Endometrium (tissue), 2 donors: Measurements from ENCODE around the gene CST9L.
"Not testable (repeated sequence)": the region's sequence is repeated elsewhere in the genome, so short reads cannot be mapped to it uniquely, and the experiment has no call there.

ENCODE experiments used
- FAIRE-seq: peaks from 2 replicates; lab custom pipeline; 2012; peaks lifted over from hg19 to GRCh38; lab: Jason Lieb, UNC
- donor health status: control.
- donor health status: control.

The CST9L gene

GRCh38 chr20:23586735-23587525 lies 18.6 kb upstream of the CST9L start:
- FAIRE-seq, result no peak

DNA sequence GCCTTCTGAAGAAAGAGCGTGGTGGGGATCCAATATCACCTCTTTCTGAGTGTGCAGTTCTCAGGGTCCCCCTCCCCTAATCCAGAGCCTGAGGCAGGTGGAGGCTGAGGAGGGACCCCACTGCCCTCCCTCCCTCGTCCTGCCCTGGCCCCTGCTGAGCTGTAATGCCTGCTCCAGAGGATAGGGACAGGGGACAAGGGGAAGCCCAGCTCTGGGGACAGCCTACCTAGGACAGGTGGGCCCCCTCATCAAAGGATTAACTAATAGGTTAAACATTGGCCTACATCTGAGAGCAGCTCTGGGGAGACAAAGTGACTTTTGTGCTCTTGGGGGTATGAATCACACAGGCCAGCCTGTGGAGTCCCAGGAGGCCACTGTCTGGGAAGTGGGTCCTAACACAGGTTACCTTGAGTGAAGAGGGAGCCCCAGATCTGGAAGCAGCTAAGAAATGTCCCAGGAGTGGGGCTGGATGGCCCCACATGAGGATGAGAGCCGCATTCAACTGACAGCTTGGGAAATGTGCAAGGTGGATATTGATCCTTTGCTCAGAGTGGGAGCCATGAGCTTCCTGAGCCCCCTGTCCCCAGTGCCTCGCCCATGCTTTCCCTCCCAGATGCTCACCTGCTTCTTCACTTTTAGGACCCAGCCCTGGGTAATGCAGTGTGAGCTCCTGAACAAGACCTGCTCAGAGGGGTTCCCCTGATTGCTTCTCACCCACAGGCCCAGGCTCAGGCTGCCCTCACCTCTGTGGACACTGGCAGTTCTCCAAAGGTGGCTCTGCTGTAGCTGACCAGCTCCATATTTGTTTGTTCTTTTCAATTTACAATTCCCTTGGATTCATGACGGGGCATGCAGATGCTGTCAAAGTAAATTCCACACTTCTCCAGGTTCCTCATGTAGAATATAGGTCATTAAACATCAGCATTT lies 17.8 kb upstream of the CST9L start:
- no peak for FAIRE-seq

DNA sequence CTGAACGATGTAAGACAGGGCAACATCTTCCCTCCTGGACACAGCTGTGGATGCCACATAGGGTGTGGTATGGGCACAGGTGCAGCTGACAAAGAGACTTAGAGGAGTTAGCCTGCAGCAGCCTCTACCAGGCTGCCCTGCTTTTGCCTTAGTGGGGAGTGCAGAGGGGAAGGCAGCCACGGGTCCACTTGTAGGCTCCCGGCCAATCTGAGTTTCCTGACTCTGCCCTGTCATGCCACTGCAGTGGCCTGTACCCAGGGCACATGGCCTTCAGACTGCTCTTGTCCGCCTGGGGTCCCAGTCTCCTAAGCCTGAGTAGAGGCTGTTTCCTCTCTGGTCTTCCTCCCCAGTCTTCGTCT lies 17.1 kb upstream of the CST9L start:
- no peak for FAIRE-seq

DNA sequence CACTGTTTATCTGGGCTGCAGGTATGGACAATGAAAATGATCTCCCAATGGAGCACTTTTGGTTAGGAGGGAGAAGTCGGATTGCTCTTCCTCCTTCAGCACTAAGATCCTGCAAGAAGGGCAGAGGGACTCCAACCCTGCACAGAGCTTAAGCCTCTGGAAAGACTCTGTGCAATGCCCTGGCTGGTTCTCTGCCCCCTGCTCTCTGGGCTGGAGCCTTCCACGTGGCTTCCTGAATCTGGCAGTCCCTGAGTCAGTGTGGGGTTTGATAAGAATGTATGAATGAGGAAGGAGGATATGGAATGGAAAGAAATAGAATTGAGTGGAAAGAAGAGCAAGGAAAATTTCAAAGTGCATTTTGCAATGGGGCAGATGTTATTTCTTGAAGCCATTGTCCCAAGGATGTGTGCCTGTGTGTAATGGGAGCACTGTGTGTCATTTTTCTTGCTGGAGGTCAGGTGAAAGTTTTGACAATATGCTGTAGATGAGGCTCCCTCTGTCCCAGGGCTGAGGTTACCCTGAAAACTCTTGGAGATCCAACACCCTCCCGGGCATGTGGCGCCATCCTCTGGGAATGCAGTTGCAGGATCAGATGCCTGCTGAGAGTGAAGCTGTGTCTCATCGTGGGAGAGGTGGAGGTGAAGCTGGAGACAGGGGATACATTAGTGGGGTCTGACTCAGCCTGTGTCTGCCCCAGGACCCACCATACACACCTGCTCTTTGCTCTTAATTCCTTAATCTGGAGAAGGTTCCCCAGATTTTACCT lies 16.3 kb upstream of the CST9L start:
- FAIRE-seq, result no peak

DNA sequence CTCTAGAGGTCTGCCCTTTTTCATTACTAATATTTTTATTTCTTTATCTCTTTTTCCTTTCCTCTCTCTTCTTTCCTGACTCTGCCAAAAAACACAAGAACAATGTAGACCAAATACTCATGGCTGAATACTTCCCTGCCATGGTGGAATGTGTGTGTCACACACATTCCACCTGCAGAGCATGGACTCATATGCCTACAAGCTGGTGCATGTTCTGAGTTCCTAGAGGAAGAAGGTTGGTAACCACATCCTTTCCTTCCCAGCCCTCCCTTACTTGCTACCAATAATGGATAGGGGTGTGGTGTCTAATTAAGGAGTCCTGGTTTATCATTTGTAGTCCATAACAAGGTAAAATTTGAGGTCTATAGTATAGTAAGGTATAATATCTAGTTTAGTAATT lies 15.2 kb upstream of the CST9L start:
- FAIRE-seq, result no peak

DNA sequence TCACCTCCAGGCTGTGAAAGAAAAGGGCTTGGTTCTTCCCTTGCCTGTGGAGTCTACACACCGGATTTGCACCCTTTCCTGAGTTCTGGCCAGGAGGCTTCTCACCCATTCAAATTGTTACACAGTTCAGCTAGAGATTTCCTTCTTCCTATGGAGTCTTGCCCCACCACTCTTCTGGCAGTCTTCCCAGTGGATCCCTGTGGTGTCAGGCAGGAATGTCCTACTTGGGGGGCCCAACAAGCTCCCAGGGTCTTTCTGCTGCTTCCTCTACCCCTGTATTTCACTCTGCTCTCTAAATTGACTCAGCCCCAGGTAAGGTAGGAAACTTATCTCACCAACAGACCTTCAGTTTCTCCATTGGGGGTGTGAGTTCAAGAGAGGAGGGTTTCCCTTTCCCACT lies 14.0 kb upstream of the CST9L start:
- no peak for FAIRE-seq

GRCh38 chr20:23581833-23582232 lies 13.5 kb upstream of the CST9L start:
- not testable (repeated sequence) for FAIRE-seq

GRCh38 chr20:23574977-23575376 lies 6.7 kb upstream of the CST9L start:
- no peak for FAIRE-seq

GRCh38 chr20:23570178-23570760 lies 2.0 kb upstream of the CST9L start:
- FAIRE-seq, result no peak

DNA sequence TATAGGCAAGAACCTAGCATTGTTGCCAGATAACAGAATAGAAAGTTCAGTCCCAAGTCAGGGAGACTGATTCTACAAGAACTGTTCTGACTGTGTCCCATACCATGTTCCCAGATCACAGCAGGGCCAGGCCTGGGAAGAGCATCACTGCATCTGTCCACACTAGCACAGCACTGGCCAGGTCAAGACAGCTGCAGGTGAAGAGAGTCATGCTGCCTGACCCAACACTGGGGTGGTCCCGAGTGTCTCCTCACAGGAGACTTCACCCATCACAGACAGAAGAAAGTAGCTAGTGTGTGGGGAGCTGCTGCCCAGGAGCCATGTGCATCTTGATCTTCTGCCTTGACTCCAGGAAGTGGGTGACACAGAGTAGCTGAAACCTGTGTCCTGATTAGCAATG lies 1.3 kb upstream of the CST9L start:
- no peak for FAIRE-seq

DNA sequence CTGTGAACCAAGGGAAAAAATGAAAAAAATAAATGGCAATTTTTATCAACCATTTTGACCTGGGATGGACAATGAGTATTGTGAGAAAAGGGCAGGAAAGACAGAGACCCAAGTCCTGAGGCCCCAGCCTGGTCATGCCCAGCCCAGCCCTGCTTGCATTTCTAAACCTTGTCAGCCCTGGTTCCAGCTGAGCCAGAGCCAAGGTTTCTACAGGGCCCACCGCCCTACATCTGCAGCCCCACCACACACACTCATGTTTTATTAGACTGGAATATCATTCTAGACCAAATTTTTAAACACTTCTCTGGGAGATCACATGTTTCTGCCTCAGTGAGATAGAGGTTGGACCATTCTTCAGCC lies 667 bp upstream of the CST9L start:
- FAIRE-seq, result no peak

GRCh38 chr20:23566199-23566932 lies 1.9 kb downstream of the CST9L start:
- FAIRE-seq, result no peak

GRCh38 chr20:23565503-23566045 lies 2.7 kb downstream of the CST9L start:
- no peak for FAIRE-seq

- no peak for FAIRE-seq
These were observed 3.4 kb downstream of the CST9L start for GRCh38 chr20:23564927-23565326.

GRCh38 chr20:23562721-23563342 lies 5.5 kb downstream of the CST9L start:
- no peak for FAIRE-seq

DNA sequence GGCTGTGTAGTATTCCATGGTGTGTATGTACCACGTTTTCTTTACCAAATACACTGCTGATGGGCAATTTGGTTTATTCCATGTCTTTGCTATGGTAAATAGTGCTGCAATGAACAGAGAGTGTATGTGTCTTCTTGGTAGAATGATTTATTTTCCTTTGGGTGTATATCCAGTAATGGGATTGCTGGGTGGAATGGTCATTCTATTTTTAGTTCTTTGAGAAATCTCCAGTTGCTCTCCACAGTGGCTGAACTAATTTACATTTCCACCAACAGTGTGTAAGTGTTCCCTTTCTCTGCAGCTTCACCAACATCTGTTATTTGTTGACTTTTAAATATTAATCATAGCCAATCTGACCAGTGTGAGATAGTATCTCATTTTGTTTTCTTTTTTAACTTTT lies 13.9 kb downstream of the CST9L start:
- no peak for FAIRE-seq

- no peak for FAIRE-seq
These were observed 16.5 kb downstream of the CST9L start for GRCh38 chr20:23551786-23552185.

- no peak for FAIRE-seq
These were observed 16.9 kb downstream of the CST9L start for GRCh38 chr20:23551383-23551782.

DNA sequence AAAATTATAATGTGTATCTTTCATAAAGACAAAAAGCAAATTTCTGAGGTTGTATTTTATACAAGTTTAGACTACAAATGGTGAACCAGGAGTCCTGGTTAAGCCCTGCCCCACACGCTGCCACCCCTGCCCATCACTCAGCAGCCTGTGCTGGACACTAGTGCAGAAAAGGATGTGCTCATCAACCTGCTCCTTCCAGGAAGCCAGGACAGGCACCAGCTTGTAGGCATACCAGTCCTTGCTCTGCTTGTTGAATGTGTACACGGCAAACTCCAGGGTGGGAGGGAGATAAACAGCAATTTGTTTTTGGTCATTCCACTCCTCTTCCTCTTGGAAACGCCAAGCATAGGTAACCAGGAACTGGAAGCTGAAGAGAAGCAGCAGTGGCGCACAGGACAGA lies 18.1 kb downstream of the CST9L start:
- FAIRE-seq, result no peak

DNA sequence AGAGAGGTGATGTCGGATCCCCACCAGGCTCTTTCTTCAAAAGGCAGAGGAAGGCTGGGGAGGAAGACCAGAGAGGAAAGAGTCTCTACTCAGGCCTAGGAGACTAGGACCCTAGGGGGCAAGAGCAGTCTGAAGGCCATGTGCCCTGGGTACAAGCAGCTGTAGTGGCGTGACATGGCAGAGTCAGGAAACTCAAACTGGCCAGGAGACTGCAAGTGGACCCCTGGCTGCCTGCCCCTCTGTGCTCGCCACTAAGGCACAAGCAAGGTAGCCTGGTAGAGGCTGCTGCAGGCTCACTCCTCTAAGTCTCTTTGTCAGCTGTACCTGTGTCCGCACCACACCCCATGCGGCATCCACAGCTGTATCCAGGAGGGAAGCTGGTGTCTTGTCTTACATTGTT lies 19.9 kb downstream of the CST9L start:
- no peak for FAIRE-seq

DNA sequence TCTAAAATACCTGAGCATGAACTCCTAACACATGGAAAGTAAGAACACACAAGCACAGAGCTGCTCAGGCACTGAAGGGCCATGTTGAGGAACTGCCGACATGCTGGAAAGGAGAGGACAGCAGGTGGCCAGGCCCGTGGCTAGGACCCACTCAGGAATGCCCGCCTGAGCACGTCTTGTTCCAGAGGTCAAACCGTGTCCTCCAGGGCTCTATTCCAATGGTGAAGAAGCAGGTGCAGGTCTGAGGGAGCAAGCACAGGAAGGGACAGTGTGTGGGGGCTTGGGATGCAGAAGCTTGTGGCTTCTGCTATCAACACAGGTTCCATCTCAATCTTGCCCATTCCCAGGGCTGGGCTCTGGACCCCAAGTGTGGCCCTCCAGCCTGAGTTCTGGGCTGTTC lies 20.7 kb downstream of the CST9L start:
- FAIRE-seq, result no peak
